Adrenal gland (tissue), 5 donors: ENCODE results near the gene SP8.

Source experiments
- CTCF ChIP-seq, 6 experiments: fragments of 450-650 bp in 4 of 6; fragments of 200-600 bp in 2 of 6; sonication (generic) in 1 of 6; IDR thresholded peaks; 1 replicate in 5 of 6; 2 replicates in 1 of 6; pipeline versions ENCODE4 v1.5.1 to v1.8.0; 2016 to 2021; ENCODE audit warnings: antibody characterized with exemption in 6 of 6, mild to moderate bottlenecking in 2 of 6, moderate library complexity in 1 of 6
- POLR2A ChIP-seq, 2 donors: fragments of 450-650 bp; IDR thresholded peaks; one replicate each; pipeline ENCODE4 v1.6.1; 2017; ENCODE audit warnings: antibody characterized with exemption in 2 of 2, mild to moderate bottlenecking in 2 of 2, moderate library complexity in 1 of 2
- donor health status: DM: no; HTN: no; CAD: no.

- TF ChIP-seq POLR2A (IDR thresholded peaks at IDR 0.05), result no peak
- no peak for TF ChIP-seq CTCF (IDR thresholded peaks at IDR 0.05)
Measured at GRCh38 chr7:20795361-20795760, 8.7 kb upstream of the SP8 start.
